ENCODE measurements around the gene DCTPP1.
"Not testable (repeated sequence)": the region's sequence is repeated elsewhere in the genome, so short reads cannot be mapped to it uniquely, and the experiment has no call there.

- not testable (repeated sequence) for TF ChIP-seq POLR2A (IDR thresholded peaks at IDR 0.05; ENCODE audit: low read depth, low read length); TAF1 (IDR thresholded peaks at IDR 0.05; ENCODE audit: borderline replicate concordance, low read depth, low read length); POLR2AphosphoS5 (IDR thresholded peaks at IDR 0.05; ENCODE audit: low read depth, low read length)
Observed at GRCh38 chr16:30461426-30461825, 31.6 kb upstream of the DCTPP1 start.

Measured in GM12892 (cell line).